Suppressor macrophage treated with lipopolysaccharide for 4 hours (primary cell): ENCODE measurements around the gene GPD1.

ENCODE experiments used
- DNase-seq: peaks from one replicate; pipeline ENCODE4 v3.0.0-alpha.2; 2020

GPD1 gene

DNA sequence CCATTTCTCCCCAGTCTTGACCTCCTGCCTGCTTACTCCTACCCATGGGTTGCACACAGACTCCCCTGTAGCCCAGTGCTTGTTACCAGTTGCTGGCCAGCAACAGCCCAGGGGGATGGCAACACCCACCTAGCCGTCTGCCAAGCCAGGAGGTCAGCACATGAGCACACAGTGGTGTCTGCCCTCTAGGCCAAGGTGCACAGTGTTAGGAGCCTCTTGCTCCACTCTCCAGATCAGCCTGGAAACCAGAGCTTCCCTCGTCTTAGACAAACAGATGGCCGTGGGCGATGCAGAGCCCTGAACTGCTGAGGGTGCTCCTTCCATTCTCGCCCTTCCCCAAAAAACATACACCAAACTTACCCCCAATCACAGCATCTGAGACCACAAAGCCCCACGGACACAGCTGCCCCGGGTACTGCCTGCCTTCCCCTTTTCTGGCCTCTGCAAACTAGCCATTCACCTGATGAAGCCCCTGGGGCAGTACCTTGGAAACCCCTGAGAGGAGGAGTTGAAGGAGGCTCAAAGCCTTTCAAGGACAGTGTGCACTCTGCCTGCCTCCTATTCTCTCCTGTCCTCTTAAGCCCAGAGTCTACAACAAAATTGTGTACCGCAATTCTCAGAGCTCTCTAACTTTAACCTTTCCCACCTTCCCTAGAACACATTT lies 1.0 kb upstream of the GPD1 start:
- no peak for DNase-seq

DNA sequence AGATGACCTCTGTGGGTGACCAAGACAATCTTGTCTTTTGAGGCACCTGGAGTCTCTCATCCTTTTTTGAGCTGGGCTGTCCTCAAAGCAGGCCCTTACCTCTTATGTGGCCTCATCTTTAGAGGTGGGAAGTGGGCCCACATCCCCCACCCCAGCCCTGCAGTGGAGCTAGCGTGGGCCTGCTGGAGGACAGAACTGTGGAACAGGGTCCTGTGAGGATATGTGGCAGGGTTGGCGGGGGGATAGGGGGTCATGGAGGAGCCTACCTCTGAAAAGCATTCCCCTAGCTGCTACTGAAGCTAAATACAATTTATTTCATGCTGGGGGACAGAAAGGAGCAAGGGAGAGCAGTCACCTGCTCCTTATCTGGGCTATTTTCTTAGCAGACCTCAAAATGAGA lies 457 bp upstream of the GPD1 start:
- no peak for DNase-seq

DNA sequence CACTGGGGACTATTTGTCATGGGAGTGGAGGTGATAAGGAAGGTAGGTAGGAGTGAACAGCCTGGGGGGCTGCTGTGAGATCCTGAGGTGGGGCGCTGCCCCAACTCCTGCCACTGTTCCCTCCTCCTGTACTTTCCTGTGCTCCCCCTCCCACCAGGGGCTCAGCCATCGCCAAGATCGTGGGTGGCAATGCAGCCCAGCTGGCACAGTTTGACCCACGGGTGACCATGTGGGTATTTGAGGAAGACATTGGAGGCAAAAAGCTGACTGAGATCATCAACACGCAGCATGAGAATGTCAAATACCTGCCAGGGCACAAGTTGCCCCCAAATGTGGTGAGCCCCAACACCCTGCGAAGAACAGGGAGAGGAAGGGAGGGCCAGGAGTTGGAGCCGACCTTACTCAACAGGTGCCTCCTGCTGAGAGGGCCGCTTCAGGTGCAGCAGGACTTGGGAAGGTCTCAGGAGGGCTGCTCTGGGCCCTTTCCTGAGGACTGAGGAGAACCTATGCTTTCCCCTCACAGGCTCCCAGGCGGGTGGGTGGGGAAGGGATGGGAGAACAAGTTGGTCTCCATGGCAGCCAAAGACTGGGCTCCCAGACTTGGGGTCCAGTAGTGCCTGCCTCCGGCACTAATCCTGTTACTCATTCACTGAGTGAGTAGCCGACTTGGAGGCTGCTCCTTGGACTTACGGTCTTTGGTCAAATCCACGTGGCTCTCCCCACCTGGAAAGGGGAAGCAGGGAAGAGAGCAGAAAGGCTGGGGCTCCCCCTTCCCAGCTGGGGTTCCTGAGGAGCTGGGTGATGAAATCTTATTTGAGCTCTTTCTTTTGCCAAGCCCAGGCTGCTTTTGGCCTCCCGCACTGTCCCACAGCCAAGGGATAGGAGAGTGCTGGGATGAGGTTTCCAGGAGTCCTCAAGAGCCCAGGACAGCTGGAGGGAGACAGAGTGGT lies 884 bp downstream of the GPD1 start:
- DNase-seq = no peak

DNA sequence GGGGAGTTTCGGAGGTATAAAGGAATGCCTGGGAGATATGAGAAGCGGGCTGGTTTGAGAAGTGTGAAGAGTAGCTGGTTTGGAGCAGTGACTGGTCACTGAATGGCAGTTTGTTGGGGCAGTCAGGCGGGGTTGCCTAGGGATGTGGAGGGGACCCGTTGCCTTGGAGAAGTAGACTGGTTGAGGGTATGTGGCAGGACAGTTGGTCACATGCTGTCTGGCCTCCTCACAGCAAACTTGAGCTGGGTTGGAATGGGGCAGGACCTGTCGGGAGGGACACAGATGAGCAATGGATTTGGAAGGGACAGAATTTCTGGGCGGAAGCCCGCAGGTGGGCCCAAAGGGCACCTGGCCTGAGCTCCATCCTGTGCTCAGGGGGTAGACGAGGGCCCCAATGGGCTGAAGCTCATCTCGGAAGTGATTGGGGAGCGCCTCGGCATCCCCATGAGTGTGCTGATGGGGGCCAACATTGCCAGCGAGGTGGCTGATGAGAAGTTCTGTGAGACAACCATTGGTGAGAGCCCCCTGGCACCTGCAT lies 2.2 kb downstream of the GPD1 start:
- DNase-seq = no peak

DNA sequence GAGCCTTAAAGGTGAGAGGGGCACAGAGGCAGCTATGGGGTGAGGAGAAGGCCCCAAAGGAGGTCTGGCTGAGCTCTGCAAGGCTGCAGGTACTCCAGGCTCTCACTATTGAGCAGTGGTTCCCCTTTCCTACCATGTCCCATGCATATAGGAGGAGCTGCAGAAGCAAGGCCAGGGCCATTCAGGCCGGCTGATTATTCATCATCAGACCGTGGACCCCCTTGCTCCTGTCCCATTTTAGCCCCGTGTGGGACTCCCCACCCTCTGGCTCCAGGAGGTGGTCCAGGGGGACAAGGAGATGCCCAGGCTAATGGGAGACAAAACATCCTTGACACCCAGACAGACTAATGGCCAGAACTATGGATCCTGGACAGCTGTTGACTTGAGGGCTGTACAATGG lies 3.1 kb downstream of the GPD1 start:
- no peak for DNase-seq

DNA sequence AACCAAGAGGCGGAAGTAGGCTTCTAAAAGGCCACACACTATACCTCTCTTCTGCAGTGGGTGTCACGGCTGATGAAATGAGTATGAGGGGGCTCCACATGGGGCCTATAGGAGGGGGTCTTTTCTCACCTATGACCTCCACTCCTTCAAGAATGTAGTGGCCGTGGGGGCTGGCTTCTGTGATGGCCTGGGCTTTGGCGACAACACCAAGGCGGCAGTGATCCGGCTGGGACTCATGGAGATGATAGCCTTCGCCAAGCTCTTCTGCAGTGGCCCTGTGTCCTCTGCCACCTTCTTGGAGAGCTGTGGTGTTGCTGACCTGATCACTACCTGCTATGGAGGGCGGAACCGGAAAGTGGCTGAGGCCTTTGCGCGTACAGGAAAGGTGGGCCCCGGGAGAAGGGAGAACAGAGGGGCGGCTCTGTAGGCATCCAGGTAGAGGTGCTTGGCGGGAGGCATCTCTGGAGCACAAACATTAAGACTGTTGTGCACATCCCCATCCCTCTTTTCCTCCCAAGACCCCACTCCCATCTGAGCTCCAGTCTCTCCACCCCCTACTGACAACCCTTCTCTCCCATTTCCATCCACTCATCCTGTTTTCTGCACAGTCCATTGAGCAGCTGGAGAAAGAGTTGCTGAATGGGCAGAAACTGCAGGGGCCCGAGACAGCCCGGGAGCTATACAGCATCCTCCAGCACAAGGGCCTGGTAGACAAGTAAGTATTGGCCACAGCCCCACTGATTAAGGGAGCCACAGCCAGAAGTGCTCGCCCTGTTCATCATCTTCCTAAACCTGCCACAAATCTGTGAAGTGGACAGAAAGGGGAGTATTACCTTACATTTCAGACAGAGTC lies 3.8 kb downstream of the GPD1 start:
- no peak for DNase-seq

DNA sequence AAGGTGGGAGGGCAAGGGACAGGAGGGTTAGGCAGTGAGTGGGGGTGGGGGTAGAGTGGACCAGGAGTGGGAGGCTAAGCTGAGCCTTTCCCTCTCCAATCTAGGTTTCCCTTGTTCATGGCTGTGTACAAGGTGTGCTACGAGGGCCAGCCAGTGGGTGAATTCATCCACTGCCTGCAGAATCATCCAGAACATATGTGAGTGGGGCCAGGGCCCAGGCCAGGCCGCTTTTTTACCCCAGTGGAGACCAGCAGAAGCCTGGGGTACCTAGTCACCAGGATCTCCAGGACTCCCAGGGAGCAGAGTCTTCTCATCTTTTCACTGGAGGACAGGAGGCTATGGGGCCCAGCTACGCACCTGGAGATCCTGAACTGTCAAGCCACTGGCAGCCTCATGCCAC lies 5.5 kb downstream of the GPD1 start:
- DNase-seq = no peak

DNA sequence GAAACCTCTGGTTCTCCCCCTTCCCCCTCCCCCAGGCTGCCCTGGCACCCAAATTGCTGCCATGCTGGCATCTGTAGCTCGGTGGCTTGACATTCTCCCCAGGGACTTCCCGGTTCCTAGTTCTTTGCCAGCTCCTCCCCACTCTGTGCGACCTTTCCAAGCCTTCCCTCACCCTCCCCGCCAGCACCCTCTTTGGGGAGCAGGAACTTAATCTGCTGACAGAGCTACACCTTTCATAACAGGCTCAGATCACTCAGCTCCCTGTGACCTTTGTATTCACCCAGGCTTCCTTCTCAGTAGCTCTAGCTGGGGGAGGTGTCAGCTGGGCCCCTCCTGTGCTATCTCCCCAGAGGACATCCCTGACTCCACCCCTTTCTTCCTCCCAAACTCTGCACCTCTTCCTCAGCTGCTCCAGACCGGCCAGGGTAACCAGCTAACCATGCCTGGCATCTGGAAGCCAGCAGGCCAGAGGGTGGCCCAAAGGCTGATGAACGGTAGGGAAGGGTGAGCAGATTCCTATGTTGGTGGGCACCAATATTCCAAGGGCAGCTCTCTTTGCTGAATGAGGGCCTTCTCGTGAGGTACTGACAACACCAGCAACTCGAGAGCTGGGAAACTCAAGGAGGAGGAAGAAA lies 6.4 kb downstream of the GPD1 start:
- DNase-seq = peak; percentile 80

DNA sequence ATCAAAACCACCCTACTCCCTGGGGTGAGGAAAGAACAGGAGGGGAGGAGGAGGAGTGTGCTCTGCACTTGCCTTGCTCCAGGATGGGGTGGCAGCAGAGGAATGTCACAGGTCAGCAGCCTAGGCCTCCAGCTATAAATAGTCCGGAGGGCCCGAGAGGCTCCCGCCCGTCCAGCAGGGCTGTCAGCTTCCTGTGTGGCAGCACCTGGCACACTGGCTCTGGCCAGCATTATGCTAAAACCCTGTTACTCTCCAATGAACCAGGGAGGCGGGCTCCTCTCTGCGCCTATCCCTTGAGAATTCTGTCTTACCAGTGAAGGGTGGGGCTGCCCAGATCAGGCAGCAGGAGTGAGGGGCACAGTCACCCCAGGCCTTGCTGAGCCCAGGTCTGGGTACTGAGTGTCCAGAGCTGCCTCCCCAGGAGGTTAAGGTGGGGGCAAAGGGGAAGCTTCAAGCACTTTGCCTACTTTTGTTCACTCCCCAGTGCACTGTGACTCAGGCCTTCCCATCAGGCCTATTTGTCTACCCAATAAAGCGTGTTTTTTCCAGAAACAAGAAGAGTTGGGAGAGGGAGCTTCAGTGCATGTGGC lies 7.0 kb downstream of the GPD1 start:
- DNase-seq = peak; percentile 38

DNA sequence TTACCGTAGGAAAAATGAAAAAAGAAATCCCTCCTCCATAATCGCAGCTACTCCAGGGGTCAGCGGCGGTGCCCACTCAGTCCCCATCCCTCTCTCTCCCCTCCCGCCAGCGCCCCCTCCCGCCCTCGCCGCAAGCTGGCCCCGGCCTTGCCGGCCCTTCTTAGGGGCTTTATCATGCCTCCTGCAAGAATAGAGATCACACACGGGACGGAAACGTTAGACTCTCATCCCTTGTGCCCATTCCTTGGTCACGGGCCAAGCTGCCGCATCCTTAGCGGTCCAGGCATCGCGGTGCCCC lies 7.5 kb downstream of the GPD1 start:
- DNase-seq = no peak

DNA sequence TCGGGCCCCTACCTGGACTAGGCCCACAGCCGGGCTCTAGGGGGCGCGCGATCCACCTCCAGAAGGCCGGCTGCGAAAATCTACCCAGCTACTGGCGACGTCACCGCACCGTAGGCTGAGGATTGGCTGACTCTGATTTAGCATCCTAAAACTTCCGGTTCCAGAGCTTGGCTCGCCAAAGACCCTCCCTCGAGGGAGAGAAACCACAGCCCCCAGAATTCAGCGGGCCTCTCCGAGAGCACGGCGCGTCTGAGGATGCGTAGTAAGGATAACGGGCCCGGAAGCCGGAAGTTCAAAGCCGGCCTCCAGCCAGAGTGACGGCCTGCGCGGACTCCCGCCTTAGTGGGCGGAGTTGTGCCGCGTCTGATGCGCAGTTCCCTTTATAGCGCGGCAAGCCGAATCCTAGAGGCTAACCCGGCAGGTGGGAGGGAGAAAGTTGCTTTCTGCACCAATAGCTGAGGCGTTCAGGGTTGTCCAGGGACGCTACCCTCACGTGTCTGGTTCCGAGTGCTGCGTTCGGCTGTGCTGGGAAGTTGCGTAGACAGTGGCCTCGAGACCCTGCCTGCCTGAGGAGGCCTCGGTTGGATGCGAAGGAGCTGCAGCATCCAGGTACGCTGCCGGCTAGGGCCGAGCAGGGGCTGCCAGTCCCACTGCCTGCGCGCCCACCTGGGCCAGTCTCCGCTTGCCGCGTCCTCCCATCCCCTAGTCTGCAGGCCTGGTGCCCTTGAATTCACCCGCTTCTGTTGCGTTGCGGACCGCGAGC lies 8.1 kb downstream of the GPD1 start, which contains the start of gene COX14:
Gene COX14, plus strand, starts transcription at position 544 of the 763 bp plus-strand sequence. CDS start 7,808 bp downstream, outside the sequence.
- DNase-seq = peak; percentile 100

DNA sequence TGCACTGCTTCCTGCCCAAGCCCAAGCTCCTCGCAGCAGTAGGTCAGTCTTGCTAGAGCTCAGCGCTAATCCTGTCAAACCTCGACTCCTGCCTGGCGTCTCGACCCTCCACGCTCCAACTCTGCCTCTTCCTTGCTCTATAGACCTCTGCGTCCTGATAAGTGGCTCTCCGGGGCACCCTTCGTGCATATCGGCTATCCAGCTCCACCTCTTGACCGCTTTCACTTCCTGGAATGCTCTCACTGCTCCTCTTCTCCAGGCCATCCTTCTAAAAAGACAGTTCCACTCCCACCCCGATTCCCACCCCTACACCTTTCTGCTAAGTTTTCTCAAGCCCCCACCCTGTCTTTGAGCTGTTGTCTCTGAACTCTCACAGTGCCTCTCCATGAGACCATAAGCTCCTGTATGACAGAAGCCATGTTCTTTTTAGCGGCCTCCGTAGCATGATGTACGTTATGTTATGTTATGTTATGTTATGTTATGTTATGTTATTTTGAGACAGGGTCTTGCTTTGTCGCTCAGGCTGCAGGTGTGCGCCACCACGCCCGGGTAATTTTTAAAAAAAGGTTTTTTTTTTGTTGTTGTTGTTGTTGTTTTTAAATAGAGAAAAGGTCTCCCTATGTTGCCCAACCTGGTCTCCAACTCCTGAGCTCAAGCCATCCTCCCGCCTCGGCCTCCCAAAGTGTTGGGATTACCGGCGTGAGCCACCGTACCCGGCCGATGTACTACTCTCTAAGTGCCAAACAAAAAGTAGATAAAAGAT lies 8.8 kb downstream of the GPD1 start:
- DNase-seq = peak; percentile 61

DNA sequence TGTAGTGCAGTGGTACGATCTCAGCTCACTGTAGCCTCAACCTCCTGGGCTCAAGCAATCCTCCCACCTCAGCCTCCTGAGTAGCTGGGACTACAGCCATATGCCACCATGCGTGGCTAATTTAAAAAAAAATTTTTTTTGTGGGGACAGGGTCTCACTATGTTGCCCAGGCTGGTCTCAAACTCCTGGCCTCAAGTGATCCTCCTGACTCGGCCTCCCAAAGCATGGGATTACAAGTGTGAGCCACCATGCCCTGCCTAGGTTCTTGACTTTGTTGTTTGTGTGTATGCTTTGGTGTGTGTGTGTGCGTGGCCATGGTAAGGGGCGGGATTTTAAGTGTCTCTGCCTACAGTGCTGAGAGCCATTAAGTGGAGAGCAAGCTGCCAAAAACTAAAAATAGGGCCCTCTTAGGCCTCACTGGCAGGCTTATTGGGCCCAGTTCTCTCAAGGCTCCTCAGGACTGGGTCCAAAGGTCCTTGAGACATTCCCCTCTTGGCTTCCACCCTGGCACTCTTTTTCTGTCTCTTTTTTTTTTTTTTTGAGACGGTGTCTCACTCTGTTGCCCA lies 13.3 kb downstream of the GPD1 start:
- no peak for DNase-seq

DNA sequence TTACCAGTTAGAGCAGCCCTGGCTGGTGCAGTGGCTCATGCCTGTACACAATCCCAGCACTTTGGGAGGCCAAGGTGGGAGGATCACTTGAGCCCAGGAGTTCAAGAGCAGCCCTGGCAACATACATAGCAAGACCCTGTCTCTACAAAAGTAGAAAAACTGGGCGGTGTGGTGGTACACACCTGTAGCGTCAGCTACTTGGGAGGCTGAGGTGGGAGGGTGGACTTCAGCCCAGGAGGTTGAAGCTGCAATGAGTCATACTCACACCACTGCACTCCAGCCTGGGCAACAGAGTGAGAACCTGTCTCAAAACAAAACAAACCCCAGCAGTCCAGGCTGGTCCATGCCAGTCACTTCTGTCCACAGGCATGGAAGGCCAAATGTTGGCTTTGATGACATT lies 15.6 kb downstream of the GPD1 start:
- no peak for DNase-seq

DNA sequence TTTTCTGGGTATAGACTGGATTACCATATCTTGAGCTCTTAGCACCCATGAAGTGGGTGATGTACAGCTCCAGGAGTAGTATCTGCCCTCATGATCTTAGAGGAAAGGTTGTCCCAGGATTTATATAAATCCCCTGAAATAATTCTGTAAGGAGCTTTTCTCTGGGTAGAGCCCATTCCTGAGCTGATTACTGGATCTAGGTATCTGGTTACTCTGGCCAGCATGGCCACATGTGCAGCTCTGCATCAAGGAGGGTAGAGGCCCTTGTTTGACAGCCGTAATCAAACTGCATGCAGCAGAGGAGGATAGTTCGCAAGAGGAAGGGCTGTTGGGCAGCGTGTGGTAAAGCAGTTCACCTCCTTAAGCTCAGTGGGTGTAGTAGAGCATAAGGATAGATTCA lies 16.7 kb downstream of the GPD1 start:
- no peak for DNase-seq

DNA sequence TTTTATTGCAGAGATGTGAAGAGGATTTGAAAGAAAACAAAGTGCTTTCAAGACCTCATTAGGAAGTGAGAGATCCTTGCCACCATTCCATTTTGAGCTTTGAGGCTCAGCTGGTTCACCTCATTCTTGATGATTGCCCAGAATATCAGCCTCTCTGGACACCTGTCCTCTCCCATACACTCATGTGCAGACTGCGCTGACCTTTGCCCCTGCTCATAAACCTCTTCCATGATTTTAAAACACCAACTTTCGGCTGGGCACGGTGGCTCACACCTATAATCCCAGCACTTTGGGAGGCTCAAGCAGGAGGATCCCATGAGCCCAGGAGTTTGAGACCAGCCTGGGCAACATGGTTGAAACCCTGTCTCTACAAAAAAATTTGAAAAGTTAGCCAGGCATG lies 17.1 kb downstream of the GPD1 start:
- no peak for DNase-seq

DNA sequence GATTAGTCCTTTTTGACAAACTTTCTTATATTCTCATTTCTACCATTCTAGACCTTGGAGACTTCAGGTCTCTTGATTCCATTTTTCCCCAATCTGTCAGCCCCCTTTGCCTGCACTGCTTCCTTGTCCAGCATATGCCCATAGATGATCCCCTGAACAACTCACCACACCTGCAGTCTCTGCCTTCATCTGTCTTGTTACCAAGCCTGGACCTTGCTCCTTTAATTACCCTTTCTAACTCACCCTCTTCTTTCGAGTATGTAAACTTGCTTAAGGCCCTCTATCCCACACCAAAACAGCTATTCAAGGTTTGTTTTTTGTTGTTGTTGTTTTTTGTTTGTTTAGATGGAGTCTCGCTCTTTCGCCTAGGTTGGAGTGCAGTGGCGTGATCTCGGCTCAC lies 17.8 kb downstream of the GPD1 start:
- DNase-seq = no peak

DNA sequence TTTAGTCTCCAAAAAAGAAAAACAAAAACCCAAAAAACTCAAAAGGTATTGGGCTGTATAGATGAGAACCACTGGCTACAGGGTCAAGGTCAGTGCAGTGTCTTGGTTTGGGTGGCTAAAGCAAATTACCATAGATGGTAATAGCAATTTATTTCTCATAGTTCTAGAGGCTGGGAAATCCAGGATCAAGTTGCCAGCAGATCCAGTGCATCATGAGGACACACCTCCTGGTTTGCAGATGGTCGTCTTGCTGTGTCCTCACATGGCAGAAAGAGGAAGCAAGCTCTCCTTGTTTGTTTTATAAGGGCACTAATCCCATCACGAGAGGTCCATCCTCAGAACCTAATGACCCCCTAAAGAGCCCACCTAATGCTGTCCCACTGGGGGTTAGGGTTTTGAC lies 19.4 kb downstream of the GPD1 start:
- no peak for DNase-seq

DNA sequence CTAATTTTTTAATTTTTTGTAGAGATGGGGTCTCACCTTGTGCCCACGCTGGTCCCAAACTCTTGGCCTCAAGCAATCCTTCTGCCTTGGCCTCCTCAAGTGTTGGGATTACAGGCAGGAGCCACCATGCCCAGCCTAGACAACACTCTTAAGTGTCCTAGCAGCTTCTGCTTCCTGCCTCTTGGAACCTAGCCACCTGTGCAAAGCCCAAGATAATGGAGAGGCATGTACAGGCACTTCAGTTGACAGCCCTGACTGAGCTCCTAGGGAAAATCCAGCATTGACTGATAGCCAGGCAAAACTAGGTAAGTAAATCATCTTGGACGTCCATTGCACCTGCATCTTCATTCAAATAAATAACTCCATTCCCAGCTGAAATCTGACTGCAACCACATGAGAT lies 23.7 kb downstream of the GPD1 start:
- no peak for DNase-seq

DNA sequence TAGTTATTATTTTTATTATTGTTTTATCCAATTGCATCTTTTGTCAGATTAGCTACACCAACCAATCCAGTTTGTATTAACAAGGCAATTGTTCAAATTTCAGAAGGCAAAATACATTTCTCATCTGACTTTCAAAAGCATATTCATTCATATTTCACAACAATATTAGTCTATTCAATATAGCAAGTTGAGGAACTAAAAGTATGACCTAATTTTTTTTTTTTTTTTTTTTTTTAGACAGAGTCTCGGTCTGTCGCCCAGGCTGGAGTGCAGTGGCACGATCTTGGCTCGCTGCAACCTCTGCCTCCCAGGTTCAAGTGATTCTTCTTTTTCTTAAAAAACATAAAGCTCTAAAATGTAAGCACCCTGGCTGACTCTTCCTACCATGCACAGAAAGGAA lies 25.5 kb downstream of the GPD1 start:
- peak; percentile 40 for DNase-seq
